Activated CD4-positive, alpha-beta T cell treated with anti-CD3 and anti-CD28 coated beads for 1 hour (primary cell): Measurements from ENCODE around the gene CDHR5.
"Not testable (repeated sequence)": the region's sequence is repeated elsewhere in the genome, so short reads cannot be mapped to it uniquely, and the experiment has no call there.

Source experiments
- DNase-seq: peaks from one replicate; pipeline ENCODE4 v3.0.0-alpha.2; 2020

CDHR5 gene

DNA sequence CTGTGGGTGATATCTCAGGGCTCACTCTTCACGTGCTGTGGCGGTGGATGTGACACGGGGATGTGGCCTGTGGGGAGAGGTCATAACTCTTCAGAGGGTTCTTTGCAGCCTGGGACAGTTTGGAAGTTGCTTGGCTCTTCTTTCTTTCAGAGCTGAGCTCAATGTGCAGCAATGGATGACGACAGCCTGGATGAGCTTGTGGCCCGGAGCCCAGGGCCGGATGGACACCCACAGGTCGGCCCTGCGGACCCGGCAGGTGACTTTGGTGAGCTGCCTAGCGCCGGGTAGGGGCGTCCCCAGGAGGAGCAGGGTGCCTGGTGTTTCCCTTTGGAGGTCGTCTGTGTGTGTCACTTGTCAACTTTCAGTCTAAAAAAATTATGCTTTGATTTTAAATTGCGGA, 43.4 kb downstream of the CDHR5 start:
- DNase-seq, result no peak

DNA sequence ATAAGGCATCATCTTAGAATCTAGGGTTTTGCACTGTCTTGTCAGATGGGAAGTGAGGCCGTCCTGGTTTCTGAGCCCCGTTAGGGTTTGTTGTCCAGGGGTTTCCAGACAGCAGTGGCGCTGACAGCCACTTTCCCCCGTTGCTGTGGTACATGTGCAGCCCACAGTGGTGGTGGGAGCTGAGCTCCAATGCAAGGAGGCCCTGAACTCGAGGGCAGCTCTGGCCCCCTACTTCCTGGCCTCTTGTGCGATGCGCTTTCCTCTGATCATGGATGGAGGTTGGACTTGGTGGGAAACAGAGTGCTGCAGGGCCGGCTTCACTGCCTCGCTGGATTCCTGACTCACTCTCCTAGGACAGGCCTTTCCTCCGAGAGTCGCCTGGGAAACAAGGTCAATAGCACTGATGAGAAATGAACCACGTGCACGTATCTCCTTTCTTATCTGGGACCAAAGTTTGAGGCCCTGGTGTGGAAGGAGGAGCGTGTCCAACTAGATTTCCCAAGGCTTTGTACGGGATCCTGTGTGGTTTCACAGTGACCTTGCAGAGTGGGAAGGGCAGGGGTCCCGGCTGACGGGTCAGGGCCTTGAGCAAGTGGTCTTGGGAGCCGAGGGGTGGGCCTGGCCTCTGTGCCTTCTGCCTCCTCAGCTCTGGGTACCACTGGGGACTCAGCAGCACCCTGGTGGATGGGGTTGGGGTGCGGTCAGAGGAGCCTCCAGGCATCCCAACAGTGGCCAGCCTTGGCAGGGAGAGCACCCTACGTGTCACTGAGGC, 44.7 kb downstream of the CDHR5 start:
- no peak for DNase-seq

DNA sequence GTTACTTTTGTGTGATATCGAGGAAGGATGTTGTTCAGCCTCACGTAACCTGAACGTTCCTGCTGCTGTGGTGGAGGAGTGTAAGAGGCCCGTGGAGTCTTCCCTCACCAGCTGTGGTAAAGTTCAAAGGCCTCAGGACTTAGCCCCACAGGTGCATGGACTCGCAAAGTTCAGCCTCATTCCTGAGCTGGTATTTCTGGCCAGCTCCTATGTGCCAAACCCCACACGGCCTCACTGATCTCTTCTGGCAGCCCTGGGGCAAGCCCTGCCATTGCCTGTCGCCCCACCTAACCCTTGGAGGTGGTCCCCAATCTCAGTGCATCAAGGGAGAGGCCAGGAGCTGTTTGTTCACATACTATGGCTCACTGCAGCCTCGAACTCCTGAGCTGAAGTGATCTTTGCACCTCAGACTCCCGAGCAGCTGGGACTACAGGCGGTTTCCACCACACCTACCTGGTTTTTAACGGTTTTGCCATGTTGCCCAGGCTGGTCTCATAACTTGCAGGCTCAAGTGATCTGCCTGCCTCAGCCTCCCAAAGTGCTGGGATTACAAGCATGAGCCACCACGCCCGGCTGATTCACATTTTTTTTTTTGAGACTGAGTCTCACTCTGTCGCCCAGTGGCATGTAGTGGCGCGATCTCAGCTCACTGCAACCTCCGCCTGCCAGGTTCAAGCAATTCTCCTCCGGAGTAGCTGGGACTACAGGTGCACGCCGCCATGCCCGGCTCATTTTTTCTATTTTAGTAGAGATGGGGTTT, 46.3 kb downstream of the CDHR5 start:
- no peak for DNase-seq

DNA sequence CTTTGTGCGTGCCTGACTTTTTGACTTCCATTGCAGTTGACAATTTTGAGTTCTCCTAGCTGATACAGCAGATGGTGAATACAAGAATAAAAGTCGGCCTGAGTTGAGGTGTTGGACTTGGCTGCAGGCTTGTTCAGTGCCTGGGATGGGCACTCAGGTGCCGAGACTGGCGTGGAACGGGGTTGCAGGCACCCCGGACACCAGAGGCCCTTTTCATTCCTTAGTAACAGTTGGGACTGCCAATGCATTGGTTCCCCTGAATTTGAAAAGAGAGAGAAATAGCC, 47.2 kb downstream of the CDHR5 start:
- DNase-seq, result no peak

DNA sequence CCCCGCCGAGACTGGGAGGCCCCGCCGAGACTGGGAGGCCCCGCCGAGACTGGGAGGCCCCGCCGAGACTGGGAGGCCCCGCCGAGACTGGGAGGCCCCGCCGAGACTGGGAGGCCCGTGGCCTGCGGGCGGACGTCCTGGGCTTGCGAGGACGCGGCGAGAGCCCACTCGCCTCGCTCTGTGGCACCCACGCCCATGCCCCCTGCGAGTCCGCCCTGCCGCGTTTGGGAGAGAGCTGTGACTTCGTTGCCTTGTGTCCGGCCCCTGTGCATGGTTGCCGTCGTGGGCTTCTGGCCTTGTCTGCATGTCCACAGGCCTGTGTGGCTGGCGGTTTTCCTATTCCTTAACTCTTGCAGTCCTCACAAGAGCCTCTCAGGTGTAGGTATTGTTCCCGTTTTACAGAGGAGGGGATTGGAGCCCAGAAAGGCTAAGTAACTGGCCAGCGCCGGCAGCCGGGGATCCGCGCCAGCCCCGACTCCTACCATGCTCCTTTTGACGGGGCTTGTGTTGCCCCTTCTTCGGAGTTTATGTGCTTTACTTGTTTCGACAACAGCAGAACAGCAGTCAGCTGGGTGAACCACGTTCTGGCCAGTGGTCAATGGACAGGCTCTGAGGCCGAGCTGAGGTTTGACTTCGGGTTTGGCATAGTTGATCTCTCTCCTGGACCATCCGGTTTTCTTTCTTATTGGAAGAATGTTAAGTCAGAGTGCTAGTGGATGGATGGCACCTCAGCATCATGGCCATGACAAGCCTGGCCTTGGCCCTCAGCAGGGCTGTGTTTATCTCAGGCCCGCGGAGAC, 47.7 kb downstream of the CDHR5 start:
- DNase-seq, result no peak

DNA sequence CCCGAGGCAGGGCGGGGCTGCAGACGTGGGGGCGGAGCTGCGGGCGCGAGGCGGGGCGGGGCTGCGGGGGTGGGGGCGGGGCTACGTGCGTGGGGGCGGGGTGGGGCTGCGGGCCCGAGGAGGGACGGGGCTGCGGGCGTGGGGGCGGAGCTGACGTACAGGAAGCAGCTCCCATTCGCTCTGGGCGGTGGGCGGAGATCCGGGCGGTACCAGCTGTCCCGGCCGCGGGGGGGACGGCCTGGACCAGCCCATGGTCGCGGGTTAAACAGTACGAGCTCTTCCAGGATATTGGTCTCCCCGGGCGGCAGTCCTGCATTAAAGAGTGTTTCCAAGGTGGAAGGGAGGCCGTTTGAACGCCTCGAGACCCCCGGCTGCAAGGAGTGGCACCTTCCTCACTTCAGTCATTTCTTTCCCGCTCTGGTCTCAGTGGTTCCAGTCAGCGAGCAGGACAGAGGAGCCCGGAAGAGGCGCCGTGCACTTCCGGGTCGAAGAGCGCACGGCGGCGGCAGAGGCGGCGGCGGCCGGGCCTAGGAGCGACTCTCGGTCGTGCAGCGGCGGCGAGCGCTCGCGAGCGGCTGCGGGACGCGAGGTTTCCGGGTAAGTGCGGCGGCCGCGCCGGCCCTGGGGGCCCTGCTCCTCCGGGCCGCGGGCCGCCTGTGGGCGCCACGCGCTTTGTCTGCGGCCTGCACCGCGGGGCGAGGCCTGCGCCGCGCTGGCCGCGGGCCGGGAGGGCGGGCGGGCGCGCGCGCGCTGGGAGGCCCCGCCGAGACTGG, 48.6 kb downstream of the CDHR5 start, which contains the start of gene PHRF1:
TSS of gene PHRF1 (plus strand) at position 475 of the 773 bp plus-strand sequence. CDS start 5,043 bp downstream, outside the sequence.
- DNase-seq, result peak; percentile 95

DNA sequence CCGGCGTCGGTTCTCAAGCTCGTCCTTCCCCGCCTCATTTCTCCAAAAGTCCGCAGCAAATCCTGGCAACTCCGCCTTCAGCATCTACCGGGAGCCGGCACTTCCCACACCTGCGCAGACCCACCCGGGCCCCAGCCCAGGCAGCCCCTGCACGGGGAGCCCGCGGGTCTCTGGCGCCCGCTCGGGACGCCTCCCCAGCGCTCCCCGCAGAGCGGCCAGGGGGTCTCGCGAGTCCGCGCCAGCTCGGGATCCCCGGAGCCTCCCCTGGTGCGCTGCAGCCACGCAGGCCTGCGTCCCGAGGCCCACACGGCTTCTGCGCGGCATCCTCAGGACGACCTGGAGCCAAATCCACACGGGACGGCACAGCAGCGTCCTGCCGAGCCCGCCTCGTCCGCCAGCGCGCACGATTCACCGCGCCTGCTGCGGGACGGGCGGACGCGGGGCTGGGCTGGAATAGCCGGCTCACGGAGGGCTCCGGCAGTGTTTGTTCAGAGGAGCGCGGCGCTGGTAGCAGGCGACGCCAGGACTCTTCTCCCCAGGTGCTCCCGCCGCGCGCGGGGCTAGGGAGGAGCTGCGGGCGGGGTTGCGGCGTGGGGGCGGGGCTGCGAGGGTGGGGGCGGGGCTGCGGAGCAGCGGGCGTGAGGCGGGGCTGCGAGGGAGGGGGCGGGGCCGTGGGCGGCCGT, 49.3 kb downstream of the CDHR5 start:
- no peak for DNase-seq

DNA sequence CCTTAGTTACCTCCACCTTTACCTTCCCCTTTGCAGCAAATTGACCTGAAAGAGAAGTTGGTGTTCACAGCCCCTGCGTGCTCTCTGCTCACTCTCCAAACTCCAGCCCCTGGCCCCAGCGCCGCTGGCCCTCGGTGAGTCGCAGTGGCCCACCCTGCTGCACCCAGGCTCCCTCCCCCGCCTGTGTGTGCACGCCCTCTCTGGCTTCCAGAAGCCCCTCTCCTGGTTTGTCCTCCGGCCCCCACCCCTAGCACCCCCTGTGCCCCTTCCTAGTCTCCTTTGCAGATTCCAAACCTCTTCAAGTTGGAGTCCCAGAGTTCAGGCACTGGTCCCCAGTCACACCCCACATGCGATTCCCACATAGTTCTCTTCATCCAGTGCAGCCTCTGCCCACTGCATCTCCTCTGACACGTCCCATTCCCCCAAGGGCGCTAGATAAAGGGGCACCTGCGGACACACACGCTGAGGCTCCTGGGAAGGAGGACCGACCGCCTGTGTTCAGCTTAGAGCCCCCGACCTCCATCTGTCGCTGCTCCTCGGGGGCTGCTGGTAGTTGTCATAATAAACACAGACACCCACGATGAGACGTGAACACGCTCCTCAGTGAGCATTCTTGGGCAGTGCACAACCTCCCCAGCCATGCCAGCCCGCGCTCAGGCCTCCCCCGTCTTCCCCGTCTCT, 50.0 kb downstream of the CDHR5 start:
- no peak for DNase-seq

DNA sequence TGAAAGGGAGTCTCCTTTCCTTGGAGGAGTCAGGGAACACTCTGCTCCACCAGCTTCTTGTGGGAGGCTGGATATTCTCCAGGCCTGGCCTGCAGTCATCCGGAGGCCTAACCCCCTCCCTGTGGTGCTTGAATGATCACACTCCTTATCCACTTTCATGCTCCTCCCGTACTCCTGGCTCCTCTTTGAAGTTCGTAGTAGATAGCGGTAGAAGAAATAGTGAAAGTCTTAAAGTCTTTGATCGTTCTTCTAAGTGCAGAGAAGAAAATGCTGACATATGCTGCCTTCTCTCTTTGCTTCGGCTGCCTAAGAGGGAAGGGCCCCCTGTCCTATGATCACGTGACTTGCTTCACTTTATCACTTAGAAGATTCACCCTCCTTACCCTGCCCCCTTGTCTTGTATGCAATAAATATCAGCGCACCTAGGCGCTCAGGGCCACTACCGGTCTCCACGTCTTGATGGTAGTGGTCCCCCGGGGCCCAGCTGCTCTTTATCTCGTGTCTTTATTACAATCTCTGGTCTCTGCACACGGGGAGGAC, 50.7 kb downstream of the CDHR5 start:
- not testable (repeated sequence) for DNase-seq

DNA sequence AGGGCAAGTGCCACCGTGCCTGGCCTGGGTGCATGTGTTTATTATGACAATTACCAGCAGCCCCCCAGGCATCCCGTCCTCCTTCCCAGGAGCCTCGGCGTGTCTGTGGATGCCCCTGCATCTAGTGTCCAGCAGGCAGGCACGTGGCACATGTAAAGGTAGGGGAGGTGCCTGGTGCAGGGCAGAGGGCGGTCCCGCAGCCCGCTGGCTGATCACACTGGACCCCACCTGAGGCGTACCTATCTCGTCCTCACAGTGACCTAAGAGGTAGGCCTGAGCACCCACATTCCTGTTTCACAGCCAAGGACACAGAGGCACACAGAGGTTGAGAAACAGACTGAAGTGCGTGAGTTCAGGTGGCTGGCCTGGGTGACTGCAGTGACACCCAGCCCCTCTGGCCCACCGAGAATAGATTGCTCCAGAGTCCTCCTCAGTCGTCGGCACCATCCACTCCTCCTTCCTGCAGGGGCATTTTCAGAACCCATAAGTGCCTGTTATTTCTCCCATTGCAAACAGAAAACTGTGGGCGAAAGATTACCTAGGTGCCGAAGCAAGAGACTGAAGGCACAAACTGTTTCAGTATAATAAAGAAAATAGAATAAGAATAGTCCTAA, 51.5 kb downstream of the CDHR5 start:
- no peak for DNase-seq

DNA sequence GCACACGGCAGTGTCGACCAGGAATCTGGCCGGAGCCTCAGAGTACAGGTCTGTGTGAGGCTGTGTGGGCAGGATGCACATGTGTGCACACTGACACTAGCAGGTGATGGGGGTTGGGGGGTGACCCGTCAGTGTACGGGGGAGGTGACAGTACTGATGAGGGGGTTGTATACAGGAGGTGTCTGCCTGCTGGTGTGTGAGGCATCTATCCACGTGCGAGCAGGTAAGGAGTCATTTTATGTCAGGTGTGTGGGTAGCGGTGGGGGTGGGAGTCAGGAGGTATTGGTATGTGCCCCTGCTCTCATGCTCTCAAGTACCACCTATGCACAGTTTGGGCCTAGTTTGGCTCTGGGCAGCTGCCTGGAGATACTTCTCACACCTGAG, 53.0 kb downstream of the CDHR5 start:
- no peak for DNase-seq

DNA sequence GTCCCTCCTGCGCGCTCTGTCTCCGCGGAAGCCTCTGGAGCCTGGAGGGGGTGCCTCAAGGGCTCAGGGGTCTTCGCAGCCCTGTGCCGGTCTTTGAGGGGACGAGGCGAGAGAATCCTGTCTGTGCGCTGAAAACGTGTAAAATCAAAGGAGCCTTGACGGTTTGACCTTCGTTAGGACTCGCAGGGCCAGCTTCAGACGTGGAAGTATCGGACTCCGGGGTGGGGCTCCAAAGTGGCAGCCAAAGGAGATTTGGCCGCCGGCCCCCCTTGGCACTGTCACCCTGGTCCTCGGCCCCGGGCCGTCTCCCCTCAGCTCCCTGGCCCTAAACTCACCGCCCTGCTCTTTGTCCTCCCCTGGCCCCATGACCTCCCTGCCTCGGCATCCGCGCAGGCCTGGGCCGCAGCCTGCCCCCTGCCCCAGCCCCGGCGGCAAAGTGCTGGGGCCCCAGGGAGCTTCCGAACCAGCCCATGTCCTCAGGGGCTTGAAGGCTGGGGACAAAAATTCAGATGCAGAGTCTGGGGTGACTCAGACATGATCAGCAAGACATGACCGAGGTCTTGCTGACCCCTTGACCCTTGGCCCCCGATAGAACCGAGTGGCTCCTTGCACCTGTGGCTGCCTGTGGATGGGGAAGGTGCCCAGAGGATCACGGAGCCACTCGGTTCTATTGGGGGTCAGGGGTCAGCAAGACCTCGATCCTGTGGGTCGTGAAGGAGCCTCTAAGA, 55.4 kb downstream of the CDHR5 start:
- no peak for DNase-seq

DNA sequence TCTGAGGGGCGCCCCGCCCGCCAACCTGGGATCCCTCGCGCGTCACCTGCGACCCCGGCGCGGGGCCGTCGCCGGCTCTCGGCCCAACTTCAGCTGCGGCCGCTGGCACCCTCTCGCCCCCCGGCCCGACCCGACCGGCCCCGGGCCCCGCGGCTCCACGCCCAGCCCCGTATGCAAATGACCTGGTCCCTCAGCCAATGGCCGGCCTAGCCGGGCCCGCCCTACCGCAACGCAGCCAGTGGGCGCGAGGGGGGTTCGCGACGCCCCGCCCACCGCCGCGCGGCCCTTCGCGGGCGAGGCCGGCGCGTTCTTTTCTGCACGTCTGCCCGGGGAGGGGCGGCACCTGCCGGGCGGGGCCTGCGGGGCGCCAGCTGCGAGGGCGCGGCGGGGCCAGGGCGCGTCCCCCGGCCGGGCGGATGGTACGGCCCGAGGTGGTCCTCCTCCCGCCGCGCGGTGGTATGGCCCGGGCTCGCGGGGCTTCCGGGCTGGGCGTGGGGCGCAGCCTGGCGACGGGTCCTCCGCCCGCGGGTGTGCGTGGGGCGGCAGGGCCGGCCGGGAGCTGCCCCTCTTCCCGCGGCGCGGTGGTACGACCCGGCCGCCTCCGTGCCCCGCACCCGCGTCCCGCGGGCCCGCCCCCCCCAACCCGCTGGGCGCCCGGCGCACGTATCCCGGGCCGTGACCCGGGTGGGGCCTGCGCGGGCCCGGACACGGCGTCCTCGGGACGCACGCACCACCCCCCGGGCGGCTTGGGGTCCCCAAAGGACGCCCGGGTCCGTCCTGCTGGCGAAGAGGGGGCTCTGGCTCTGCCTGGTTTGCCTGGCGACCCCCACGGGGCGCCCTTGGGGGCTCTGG, 56.2 kb downstream of the CDHR5 start:
- peak; percentile 87 for DNase-seq

DNA sequence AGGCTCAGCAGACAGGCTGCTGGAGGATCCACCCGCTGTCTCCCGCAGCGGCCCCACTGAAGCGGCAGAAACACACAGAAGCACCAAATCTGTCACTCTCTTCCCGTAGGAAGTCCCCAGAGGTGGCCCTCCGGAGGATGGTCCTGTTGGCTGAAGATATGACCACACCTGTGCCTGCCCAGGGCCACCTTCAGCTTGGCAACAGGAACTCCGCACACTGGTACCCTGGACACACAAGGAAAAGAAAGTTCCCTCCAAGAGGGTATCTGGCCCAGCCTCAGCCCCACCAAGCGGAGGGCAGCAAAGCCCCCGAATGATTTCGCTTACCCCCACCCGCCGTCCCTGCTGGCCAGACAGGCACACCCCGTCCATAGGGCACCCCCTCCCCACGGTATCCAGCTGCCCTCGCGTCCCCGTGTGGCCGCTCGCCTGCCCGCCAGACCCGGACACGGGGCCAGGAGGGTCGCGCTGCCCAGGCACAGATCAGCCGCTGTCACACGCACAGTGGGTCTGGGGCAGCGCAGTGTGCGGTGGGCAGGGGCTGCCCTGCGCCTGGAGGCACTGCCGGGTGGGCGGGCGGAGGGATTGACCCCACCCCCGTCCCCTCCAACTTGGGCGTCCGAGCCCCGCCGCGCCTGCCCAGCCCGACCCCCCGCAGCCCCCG, 57.0 kb downstream of the CDHR5 start:
- no peak for DNase-seq

DNA sequence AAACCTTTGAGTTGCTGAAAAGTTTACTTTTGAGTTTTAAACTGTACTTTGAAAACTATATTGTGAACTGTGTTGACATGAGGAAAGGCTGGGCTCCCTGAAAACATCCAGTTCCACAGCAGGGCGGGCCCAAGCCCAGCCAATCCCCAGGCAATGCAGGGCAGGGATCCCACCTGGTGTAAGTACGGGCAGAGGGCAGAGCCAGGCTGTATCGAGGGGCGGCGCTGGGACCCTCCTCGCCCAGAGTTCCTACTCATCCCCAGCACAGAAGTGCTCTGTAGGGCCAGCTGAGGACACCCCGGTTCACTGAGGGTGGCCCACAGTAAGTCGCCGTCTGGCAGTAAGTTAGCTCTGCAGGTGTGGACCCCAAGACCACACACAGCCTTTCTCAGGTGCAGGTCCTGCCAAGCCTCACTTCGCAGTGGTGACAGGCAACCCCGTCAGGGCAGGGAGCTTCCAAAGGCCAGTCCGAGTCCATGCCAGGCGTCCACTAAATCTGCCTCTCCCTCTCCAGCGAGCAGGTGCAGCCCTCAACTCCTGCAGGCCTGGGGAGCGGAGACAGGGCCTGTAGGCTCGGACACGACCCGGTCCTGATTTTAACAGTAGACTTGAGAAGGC, 57.6 kb downstream of the CDHR5 start:
- no peak for DNase-seq
